Kidney epithelial cell (primary cell): ENCODE data around the gene DCBLD1. TPM values are rescaled to one million over a fixed set of nuclear protein-coding genes. Genes with fewer than 3 reads are reported as not detected.
A peak's percentile ranks its signal among the peaks of the same experiment; 100 is the strongest.

Experiments used
- DNase-seq: peaks from one replicate; pipeline ENCODE4 v3.0.0-alpha.2; 2010; ENCODE audit warnings: low read depth
- H3K27me3 ChIP-seq: 2 replicates; pipeline ENCODE4 v1.6.0; 2011; ENCODE audit warnings: low read length; ENCODE audit not compliant: control insufficient read depth, insufficient read depth
- H3K36me3 ChIP-seq: 2 replicates; pipeline ENCODE4 v1.5.1; 2011; ENCODE audit warnings: low read length; ENCODE audit not compliant: control insufficient read depth, insufficient read depth
- H3K4me3 ChIP-seq: 2 replicates; pipeline ENCODE4 v1.5.1; 2011; ENCODE audit warnings: low read depth, mild to moderate bottlenecking, control low read depth, low read length
- CTCF ChIP-seq: IDR thresholded peaks from 2 replicates; pipeline ENCODE4 v1.5.1; 2011; ENCODE audit warnings: mild to moderate bottlenecking, moderate library complexity, low read length, control low read depth, inconsistent platforms; ENCODE audit not compliant: insufficient read depth, poor library complexity, severe bottlenecking
- total RNA-seq: library from RNA; depleted of rRNA; stranded (reverse); fragments of >200 nt; gene quantifications from 2 replicates; pipeline ENCODE4 v1.2.3, GENCODE V29; 2015

Gene DCBLD1
- total RNA-seq, 1 donor from 2014 or later: 10.6 TPM

DNA sequence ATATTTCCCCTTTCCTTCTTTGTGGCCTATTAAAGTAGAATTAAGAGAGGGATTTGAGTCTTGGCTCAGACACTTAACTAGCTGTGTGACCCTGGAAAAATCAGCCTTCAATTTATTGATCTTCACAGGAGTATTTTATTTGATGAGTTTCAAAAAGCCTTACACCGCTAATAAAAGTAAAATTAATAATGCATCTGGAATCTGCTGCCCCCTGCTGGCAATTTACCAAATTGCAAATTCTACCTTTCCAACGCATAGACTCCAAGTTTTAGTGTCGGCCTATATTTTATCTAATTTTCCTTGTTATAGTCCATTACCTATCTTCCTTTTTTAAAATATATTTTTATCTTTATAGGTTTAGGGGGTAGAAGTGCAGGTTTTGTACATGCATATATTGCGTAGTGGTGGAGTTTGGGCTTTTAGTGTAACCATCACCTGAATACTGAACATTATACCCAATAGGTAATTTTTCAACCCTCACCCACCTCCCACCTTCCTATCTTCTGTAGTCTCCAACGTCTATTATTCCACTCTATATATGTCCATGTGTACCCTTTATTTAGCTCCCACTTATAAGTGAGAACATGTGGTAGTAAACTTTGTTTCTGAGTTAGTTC, 73.5 kb downstream of the DCBLD1 start:
- DNase-seq: no peak
- Histone ChIP-seq H3K4me3 (no peak overlapping the region), H3K36me3 (no peaks in the 10 kb centered on the region), H3K27me3 (no peaks in the 10 kb centered on the region)
- TF ChIP-seq CTCF: peak; percentile 61

- DNase-seq: no peak
- H3K36me3 ChIP-seq: no peaks in the 10 kb centered on the region
- TF ChIP-seq CTCF: no peak
- H3K4me3 ChIP-seq: no peak overlapping the region
- no peaks in the 10 kb centered on the region for H3K27me3 ChIP-seq
Measured at GRCh38 chr6:117557951-117558350, 75.5 kb downstream of the DCBLD1 start.

DNA sequence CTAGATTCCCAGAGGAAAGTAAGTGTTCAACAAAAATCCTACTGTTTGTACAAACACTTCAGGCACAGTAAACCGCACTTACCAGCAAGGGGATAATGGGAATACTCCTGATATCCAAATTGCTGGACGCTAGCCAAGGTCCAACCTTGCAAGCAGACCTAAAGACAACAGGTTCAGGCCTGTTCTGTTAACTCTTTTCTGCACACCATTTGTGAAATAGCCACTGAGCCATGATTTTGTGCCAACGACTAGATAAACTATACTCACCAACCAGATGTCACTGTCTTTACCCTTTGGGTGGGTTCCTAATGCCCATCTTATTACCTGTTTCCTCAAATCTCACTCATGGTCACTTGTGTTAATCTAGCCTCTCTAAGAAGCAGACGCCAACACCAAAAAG, 76.3 kb downstream of the DCBLD1 start:
- Histone ChIP-seq H3K36me3 (no peaks in the 10 kb centered on the region), H3K27me3 (no peaks in the 10 kb centered on the region), H3K4me3 (no peak overlapping the region)
- DNase-seq: no peak
- TF ChIP-seq CTCF: no peak

- Histone ChIP-seq H3K27me3 (no peaks in the 10 kb centered on the region), H3K36me3 (no peaks in the 10 kb centered on the region), H3K4me3 (no peak overlapping the region)
- DNase-seq: no peak
- no peak for TF ChIP-seq CTCF
Measured at GRCh38 chr6:117559299-117559698, 76.8 kb downstream of the DCBLD1 start.

GRCh38 chr6:117561128-117561527, 78.7 kb downstream of the DCBLD1 start:
- TF ChIP-seq CTCF: no peak
- no peak for DNase-seq
- Histone ChIP-seq H3K27me3 (no peaks in the 10 kb centered on the region), H3K4me3 (no peak overlapping the region), H3K36me3 (no peaks in the 10 kb centered on the region)

DNA sequence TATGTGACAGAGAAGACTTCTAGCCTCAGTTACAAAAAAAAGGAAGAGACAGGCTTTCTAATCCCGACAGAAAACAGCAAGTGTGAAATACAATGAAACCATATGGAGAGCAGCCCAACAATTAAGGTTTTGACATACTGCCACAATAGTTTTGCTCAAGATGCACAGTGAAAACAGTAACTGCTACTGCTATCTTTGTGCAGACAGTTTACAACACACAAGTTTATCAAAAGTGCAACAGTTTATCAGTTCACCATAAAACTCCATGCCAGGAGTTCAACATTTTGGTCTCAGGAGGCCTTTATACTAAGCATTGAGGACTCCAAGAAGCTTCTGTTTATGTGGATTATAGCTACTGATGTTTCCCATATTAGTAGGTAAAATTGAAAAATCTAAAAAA, 82.2 kb downstream of the DCBLD1 start:
- no peak for TF ChIP-seq CTCF
- Histone ChIP-seq H3K36me3 (no peaks in the 10 kb centered on the region), H3K27me3 (no peaks in the 10 kb centered on the region)

More for the DNA sequence above, 82.2 kb downstream of the DCBLD1 start:
- no peak for DNase-seq
- no peak overlapping the region for H3K4me3 ChIP-seq
